WTC11 (cell line): ENCODE results near the gene LRIG3.

Experiments used
- FOXK1 ChIP-seq: sonication (generic); formaldehyde crosslinking; IDR thresholded peaks from 2 replicates; pipeline ENCODE4 v1.8.0; 2022; ENCODE audit warnings: mild to moderate bottlenecking, moderate library complexity, missing genetic modification reagents
- KAT7 ChIP-seq: sonication (generic); formaldehyde crosslinking; IDR thresholded peaks from 2 replicates; pipeline ENCODE4 v1.8.1; 2023; ENCODE audit warnings: missing genetic modification reagents, mild to moderate bottlenecking, borderline replicate concordance
- TF ChIP-seq, protein P1 (sequence below): fragments of 200-600 bp; IDR thresholded peaks from 2 replicates; pipeline ENCODE4 v1.8.0; 2022; ENCODE audit warnings: antibody characterized with exemption
- TF ChIP-seq, protein P2 (sequence below): sonication (generic); formaldehyde crosslinking; IDR thresholded peaks from 2 replicates; pipeline ENCODE4 v1.8.0; 2022; ENCODE audit warnings: mild to moderate bottlenecking, missing genetic modification reagents

DNA sequence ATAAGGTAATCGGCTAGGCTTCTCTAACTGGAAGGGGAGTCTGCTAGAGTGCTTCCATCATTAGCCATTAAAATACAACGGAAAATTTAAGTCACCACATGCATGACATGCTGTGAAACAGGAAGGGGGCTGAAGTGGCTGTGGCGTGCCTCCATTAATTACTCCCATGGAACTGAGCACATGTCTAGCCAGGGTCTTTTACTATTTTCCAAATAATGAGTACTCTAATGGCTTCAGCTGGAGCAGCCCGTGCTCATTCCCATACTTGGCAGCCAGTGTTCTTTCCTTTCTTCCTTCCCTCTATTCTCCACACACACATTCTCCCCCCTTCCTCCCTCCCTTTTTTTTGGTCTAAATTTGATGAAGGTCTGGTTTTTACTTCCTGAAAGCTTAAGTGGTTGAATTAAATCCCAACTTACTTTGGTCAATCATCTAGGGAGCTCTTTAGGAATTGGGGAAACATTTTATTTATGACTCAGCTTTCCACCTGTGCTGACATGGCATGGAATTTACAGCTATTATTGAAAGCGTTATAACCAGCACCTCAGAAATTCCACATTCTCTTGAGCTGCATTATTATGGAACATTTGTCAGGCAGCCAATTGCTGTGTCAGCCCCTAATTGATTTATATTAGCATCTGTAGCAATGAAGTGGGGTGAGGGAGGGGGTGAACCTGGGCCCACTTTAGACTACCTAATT is 72.3 kb downstream of the LRIG3 start:
- TF ChIP-seq, protein P1, sequence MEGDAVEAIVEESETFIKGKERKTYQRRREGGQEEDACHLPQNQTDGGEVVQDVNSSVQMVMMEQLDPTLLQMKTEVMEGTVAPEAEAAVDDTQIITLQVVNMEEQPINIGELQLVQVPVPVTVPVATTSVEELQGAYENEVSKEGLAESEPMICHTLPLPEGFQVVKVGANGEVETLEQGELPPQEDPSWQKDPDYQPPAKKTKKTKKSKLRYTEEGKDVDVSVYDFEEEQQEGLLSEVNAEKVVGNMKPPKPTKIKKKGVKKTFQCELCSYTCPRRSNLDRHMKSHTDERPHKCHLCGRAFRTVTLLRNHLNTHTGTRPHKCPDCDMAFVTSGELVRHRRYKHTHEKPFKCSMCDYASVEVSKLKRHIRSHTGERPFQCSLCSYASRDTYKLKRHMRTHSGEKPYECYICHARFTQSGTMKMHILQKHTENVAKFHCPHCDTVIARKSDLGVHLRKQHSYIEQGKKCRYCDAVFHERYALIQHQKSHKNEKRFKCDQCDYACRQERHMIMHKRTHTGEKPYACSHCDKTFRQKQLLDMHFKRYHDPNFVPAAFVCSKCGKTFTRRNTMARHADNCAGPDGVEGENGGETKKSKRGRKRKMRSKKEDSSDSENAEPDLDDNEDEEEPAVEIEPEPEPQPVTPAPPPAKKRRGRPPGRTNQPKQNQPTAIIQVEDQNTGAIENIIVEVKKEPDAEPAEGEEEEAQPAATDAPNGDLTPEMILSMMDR, result no peak
- no peak for TF ChIP-seq KAT7
- TF ChIP-seq FOXK1 (CRISPR knock-in tag), result no peak
- TF ChIP-seq, protein P2, sequence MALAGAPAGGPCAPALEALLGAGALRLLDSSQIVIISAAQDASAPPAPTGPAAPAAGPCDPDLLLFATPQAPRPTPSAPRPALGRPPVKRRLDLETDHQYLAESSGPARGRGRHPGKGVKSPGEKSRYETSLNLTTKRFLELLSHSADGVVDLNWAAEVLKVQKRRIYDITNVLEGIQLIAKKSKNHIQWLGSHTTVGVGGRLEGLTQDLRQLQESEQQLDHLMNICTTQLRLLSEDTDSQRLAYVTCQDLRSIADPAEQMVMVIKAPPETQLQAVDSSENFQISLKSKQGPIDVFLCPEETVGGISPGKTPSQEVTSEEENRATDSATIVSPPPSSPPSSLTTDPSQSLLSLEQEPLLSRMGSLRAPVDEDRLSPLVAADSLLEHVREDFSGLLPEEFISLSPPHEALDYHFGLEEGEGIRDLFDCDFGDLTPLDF (CRISPR knock-in tag), result no peak
